ENCODE data around the gene ZNF839.

DNA sequence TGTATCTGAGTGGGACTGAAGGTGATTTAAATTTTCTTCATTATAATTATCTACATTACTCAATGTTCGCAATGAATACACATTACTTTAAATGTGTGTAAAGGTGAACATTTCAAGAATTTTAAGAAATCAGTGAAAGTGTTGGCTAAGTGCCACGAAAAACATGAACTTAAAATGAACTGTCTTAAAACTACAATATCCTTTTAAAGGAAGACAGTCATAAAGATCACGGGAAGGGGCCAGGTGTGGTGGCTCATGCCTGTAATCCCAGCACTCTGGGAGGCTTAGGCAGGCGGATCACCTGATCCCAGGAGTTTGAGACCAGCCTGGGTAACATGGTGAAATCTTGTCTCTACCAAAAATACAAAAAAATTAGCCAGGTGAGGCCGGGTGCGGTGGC is 25.8 kb upstream of the ZNF839 start:
- TF ChIP-seq GATA2 (IDR thresholded peaks at IDR 0.05; ENCODE audit: low read depth, low read length), result no peak
- TF ChIP-seq GATA3 (IDR thresholded peaks at IDR 0.05; ENCODE audit: low read depth, low read length), result no peak
